HG02852 (cell line): ENCODE measurements around the gene FOSL1.

ENCODE experiments used
- ATAC-seq: cut with Tn5 transposase; IDR thresholded peaks from one replicate; pipeline ENCODE4 v1.9.1; 2021; ENCODE audit warnings: mild to moderate bottlenecking, moderate library complexity; ENCODE audit not compliant: unreplicated experiment

Gene FOSL1

DNA sequence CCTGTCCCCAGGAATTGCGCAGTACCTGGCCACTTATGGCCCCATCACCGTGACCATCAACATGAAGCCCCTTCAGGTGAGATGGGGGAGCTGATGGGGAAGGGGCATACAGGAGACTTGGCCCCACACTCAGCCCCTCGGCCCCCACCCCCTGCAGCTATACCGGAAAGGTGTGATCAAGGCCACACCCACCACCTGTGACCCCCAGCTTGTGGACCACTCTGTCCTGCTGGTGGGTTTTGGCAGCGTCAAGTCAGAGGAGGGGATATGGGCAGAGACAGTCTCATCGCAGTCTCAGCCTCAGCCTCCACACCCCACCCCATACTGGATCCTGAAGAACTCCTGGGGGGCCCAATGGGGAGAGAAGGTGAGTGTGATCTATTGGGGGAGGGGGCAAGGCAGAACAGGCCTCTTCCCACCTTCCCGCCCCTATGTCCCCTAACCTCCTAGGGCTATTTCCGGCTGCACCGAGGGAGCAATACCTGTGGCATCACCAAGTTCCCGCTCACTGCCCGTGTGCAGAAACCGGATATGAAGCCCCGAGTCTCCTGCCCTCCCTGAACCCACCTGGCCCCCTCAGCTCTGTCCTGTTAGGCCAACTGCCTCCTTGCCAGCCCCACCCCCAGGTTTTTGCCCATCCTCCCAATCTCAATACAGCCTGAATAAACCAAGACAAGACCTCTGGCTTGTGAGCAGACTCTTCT is 17.0 kb downstream of the FOSL1 start:
- no peak for ATAC-seq

DNA sequence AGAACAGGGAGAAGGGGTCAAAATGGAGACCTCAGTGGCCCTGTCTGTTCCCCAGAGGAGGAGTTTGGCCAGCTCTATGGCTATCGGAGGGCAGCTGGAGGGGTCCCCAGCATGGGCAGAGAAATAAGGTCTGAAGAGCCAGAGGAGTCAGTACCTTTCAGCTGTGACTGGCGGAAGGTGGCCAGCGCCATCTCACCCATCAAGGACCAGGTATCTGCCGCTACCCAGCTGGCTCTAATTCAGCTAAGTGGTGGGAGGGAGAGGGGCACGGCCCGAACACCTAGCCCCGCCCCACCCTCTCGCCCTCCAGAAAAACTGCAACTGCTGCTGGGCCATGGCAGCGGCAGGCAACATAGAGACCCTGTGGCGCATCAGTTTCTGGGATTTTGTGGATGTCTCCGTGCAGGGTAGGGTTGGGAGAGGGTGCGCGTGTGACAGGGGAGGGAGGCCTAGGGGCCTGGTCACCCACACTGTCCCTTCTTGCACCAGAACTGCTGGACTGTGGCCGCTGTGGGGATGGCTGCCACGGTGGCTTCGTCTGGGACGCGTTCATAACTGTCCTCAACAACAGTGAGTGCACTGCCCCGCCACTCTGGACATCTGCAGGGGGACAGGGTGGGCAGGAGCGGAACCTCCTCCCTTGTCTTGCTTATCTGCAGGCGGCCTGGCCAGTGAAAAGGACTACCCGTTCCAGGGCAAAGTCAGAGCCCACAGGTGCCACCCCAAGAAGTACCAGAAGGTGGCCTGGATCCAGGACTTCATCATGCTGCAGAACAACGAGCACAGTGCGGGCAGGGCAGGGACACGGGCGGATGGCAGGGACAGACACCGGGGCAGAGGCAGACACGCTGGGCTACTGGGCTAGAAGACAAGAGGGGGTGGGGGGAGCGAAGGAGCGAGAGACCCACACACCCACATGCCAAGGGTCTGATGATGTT is 17.8 kb downstream of the FOSL1 start:
- ATAC-seq = no peak

DNA sequence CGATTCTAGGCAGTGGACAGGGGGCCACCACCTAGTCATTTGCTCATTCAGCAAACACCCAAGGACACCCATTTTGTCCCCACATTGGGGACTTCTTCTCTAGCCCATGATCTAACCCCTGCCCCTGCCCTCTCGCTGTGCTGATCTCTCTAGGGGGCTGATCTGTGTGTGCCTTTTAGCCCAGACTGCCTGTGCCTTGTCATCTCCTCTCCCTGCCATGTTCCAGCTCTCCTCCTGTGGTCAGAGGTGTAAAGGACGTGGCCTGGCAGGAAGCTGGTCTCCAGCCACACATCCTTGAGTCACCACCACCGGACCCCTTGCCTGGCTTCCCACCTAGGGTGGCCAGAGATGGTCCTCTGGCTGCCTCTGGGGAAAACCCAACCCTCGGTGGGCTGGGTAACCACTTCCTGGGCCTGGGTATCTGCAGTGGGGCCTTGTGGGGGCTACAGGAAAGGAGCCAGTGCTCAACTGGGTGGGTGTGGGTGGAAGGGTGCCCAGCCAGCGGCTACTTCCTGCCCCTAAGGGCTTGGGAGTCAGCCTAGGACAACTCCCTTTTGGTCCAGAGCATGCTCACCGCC is 19.3 kb downstream of the FOSL1 start:
- no peak for ATAC-seq

DNA sequence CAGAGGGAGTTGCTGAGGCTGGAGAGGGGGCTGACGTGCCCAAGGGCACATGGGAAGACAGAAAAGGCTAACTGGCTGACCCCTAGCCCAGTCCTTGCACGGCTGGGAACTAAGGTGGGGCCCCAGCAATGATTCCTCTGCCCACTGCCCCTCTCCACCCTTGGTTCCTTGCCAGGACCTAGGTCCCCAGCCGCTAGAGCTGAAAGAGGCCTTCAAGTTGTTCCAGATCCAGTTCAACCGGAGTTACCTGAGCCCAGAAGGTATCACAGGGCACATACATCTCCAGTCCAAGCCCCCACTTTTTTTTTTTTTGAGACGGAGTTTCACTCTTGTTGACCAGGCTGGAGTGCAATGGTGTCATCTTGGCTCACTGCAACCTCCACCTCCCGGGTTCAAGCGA is 20.2 kb downstream of the FOSL1 start:
- no peak for ATAC-seq

DNA sequence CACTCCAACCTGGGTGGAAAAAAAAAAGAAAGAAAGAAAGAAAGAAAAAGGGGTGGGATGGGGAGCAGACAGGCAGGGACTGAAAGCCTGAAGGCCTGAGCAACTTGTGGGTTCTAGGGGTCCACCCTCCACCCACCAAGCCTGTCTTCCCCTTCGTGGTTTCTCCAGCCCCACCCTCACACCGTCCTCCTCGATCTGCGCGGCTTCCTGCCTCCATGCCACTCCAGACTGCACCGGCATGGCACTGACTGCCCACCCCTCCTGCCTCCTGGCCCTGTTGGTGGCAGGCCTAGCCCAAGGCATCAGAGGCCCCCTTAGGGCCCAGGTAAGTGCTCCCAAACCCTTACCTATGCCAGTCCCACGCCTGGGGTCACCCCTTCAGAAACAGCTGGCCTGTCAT is 20.6 kb downstream of the FOSL1 start, which contains the start of gene CTSW:
CTSW (plus strand) TSS at position 221 of the 400 bp plus-strand sequence; CDS start at position 239, 18 bp downstream.
- no peak for ATAC-seq

DNA sequence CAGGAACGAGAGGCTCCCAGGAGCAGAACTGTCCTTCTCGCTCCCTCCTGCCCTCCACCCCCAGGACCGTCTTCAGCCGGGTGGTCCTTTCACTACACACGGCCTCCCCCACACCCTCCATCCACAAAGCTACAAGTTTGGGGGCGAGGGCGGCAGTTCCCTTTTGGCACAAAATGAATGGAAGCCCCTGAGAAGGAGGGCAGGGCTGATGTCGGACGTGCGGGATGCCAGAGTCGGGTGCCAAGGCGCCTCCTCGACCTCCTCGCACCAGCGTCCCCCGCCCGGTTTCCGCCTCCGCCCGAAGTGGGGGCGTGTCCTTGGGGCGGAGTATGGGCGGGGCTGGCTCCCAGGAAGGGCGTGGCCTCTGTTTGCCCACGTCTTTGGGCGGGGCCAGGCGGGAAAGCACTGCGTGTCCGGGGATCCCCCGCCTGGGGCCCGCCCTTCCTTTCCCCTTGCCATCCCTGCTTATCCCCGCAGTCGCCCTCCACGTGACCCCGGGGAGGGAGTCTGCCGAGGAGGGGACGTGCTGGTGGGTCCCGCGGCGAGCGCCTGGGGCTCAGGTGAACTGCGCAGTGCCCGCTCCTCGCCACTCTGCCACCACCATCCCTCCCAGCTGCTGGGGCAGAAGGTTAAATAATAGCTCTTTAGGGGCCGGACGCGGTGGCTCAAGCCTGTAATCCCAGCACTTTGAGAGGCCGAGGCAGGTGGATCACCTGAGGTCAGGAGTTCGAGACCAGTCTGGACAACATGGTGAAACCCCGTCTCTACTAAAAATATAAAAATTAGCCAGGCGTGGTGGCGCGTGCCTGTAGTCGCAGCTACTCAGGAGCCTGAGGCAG is 26.7 kb downstream of the FOSL1 start:
- ATAC-seq = peak; percentile 73

DNA sequence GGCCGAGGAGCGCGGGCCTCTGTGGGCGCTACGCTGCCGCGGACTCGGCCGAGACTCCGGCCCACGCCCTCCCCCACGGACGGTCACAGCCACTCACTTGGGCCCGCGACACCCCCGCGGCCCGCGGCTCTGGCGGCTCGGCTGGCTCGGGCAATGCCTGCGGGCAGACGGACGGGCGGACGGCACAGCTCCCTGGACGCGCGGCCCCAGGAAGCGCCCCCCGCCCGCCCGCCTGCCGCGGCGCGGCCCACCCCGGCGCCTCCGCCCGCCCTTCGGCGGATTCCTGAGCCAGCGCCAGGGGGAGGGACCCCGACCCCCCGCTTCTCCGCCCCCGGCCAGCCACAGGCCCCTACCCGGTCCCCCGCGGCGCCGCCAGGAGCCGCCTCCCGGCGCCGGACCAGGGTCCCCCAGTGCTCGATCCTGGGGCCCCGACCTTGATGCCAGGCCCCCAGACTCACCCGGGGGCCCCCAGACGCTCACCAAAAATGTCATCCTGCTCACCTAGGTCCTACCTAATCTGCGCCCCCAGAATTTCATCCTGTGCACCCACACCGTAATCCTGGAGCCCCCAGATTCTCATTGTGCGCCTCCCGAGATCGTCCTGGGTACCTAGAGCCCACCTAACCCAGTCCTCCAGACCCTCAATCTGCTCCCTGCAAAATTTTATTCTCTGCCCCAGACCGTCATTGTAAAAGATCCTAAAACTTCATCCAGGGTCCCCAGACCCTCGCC is 27.4 kb downstream of the FOSL1 start, which contains the start of gene EFEMP2:
EFEMP2 (minus strand) TSS at position 215 of the 732 bp plus-strand sequence. CDS start 446 bp downstream, outside the sequence.
- ATAC-seq = no peak

DNA sequence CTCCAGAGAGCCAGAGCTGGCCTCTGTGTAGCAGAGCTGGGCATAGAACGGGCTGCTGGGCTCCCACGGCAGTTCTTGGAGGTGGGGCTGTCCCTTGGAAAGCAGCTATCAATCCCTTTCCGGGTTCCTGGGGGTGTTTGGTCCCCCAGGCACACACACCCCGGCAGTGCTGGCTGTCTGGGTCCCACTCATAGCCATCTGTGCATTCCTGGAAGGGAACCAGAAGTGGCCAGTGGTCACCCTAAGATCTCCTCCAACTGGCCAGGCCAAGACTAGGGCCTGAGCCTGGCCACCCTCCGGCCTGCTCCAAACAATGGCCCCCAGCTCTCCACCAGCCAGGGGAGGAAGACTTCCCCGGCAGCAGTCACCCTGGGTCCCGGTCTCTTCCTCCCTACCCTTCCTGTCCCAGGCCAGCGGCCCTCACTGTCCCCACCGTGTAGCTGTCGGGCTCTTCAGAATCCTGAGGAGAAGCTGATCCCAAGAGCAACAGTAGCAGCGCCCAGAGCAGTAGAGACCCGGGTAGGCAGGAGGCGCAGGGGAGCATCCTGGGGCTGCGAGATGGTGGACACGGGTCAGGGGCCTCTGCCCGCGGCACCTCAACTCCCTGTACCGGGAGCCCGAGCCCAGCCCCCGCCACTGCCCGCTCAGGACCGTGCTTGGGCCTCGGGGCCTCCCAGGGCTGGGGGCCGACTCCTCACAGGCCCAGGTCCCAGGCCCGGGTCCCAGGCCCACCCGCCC is 28.2 kb downstream of the FOSL1 start:
- ATAC-seq = no peak

DNA sequence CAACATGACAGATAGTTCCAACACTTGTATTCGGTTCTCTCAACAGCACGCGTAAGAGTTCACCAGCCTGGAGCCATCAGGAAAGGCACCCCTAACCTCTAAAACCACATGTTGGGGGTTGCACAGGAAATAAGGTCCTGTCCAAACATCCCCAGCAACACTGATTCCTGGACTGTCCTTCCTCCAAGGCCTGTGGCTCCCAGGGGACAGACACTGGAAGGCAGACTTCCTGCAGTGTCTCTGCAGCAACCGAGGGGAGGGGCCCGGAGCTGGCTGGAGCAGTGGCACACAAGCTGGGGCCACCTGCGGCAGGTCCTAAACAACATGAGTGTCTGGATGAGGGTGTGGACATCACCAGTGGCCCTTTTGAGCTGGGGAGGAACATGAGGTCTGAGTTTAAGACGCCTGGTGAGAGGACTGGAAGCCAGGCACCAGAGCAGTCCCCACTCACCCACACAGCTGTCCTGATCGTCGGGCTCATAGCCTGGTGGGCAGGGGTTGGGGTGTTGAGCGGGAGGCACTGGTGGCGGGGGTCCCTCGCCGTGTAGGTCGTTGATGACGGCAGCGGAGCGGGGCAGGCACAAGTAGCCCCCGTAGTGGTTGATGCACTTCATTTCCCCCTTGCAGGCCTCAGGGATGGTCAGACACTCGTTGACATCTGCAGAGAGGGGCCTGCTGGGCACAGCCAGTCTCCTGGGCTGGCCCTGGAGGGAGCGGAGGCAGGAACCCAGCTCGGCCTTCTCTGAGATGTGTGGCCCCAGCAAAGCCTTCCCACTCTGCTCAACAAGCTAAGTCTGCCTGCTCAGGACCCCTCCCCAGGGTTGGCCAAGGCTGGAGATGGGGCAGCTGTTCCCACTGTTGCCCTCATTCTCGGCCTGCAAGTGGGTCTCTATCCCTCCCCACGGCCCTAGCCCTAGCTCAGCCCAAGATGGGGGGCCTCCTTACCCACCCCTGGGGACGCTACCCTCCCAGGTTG is 29.2 kb downstream of the FOSL1 start:
- no peak for ATAC-seq

DNA sequence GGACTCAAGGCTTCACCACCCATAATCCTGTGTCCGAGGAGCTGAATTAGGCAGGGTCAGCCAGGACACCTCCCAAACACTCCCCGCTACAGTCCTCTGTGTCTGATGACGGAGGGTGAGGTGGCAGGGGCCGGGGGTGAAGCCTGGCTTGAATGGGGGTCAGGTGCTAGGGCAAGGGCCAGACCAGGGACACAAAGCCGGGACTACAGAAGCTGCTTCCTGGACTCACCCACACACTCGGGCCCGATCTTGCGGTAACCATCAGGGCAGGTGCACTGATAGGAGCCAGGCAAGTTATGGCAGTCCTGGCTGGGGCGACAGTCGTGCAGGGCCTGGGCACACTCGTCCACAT is 29.9 kb downstream of the FOSL1 start:
- no peak for ATAC-seq

DNA sequence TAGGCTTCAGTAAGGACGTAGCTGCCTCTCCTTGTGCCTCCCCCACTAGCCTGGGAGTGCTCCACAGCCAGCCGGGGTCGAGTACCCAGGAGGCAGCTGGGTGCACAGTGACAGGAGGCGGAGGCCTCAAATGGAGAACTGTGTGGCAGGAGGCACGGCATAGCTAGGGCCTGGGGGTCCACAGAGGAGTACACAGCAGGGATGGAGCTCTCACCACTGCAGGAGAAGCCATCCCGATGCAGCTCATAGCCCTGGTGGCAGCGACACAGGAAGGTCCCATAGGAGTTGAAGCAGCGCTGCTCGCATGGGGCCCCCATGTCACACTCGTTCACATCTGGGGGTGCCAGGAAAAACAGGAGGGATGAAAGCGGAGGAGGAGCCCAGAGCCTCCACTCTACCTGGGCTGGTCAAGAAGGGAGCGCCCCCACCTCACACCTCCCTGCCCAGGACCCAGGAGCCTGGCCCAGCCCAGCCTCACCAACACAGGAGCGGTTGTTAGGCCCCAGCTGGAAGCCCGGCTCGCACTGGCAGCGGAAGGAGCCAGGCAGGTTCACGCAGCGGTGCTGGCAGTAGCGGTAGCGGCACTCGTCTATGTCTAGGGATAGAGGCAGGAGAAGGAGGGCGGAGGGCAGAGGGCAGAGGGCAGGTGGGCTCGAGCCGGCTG is 30.4 kb downstream of the FOSL1 start:
- ATAC-seq = no peak

DNA sequence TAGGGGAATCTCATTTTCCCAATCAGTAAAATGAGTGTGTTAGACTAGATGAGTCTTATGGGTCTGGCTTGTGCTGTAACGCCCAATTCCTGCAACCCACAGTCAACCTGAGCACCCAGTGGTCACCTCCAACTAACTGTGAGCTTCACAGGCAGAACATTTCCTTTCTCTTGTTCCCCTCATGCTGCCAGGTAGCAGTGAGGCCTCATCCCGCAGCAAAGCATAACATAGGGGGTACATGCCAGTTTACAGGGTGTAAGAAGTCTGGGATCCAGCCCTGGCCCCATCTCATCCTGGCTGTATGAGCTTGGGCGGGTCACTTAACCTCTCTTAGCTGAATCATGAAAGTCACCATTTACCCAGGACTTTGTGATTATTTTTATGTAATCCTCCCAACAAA is 31.3 kb downstream of the FOSL1 start:
- ATAC-seq = no peak

DNA sequence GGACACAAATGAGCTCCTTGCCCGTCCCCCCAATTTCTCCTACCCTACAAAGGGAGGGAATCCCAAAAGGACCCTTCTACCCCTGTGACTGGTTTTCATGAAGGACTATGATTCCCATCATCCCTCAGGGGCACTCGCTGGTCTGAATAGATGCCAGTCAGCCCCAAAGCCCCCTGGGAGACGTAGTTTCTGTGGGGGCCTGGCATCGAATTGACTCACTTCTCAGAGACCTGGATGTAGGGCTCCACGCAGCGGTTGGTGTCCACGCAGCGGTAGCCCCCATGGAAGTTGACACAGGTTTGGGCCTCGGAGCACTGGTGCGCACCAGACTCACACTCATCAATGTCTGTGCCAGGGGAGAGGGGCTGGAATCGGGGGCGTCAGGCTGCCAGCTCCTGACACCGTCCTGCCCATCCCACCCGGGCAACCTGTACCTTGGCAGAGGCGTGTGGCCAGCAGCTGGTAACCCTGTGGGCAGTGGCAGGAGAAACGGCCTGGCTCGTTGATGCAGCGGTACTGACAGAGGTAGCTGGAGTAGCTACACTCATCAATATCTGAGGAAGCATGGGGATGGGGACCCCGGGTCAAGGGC is 32.0 kb downstream of the FOSL1 start:
- ATAC-seq = no peak

DNA sequence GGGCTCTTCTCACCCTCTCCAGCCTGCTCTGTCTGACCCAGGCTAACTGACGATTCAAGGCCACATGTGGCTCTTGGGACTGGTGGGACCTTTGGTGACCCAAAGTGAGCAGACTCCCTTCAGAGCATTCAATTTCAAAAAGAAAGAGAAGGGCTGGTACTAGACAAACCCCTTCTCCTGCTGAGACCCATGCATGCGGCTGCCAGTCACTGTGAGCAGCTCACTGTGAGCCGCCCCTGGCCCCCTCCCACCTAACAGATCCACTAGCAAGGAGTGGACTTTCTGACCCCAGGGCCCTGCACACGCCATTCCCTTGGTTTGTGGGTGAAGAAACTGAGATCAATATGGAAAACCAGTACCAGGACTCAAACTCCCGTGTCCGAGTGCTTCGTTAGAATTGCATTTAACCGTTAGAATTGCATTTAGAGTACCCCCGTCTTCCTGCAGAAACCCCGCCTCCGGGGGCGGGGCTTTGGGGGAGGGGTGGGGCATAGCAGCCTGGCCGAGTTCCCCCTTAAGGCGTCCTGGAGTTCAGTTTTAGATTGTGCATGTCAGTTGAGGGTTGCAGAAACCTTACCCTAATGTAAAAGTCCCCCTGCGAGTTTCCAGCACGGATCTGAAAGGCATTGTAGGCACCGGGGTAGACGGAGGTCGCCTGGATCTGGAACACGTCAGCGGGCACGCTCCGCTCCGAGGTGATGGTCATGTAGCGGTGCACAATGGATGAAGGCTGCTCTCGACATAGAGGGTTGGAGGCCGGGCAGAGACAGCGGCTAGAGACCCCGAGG is 32.7 kb downstream of the FOSL1 start:
- no peak for ATAC-seq

DNA sequence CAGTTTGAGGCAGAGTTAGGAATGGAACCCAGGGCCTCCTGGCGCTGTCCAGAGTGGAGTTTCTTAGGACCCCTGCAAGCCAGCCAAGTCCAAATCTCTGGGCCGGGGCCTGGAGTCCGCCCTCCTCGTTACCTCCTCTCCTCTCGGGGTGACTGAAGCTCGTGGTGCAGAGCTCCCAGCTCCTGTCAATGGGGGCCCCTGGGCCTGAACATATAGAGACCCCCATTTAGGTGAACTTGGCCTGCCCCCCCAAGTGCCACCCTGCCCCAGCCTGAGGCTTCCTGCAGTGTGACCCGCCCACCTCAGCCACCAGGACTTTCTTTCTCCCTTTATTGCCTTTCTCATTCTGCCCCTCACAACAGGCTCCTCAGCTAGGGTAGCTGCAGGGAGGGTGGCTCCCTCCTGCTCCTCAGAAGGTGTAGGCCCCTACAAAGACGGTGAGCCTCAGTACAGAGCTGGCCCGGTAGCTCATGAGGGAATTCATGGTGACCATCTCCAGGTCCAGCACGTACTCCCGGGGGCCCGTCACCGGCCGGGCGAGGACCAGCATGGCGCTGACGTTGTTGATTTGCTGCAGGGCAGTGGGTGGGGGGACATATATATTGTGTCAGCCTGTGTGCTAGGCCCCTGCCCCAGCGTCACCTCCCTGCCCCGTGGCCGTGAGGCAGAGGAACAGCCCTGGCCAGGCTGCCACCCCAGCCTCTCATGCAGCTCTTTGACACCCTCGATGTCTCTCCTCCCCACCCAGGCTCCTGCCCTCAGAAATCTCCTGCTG is 33.5 kb downstream of the FOSL1 start:
- ATAC-seq = no peak
